ENCODE results near the gene CALML6.
A peak's percentile ranks its signal among the peaks of the same experiment; 100 is the strongest.

Gene CALML6

DNA sequence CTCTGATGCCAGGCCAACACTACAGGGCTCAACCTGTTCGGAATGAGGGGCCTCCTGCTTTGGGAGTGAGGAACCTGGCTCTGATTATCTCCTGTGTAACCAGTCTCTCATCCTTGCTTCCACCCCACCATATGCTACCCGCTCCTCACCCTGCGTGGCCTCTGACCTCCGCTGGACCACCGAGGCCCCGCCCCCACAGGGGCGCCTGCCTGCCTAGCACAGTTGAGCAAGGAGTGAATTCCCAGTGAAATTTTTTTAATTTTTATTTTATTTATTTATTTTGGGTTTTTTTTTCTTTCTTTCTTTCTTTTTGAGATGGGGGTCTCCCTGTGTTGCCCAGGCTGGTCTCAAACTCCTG lies 22.3 kb upstream of the CALML6 start:
- DNase-seq = no peak

DNA sequence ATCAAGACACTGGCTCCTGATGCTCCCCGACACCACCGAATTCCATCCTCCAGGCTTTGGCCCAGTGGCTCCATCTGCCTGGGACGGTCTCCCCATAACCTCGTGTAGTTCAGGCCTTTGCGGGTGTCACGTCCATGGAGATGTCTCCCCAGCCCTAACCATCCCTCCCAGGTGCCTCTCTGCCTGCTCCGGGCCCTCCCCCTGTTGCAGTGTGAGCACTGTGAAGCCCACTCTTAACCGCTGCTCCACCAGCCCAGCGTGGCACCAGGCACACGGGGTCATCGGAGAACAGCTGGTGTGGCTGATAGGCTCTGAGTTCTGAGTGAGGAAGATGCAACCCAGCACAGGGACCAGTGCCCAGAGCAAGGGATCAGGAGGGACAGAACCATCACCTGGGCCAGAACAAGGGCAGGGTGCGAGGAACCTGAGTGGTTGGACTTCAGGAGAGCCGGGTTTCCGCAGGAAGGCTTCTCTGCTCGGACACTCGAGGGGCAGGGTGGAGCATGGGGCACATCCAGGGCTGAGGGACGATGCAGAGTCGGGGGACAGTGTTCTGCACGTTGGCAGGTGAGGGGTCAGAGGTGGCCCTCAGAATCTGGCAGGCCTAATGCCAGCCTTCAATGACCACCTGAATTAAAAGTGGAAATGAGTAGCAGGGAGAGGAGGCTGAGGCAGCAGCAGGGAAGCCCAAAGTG lies 21.6 kb upstream of the CALML6 start:
- no peak for DNase-seq

DNA sequence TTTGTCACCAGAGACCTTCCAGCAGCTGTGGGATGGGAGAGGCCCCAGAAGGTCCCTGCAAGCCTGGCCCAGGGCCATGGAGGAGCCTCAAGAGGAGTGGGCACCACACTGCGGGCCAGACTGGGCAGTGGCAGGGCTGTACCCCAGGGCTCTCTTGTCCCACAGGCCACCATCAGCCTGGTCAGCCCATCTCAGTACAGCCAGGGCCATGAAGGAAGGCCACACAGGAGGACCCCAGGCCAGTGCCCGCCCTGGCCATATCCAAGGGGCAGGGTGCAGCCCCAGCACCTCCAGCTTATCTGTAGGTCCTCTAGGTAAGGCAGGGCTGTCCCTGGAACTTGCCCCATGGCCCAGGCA lies 21.1 kb upstream of the CALML6 start:
- DNase-seq = no peak

- DNase-seq = no peak
These were observed 20.6 kb upstream of the CALML6 start for GRCh38 chr1:1894354-1895059.

- DNase-seq = no peak
These were observed 20.0 kb upstream of the CALML6 start for GRCh38 chr1:1895060-1895418.

DNA sequence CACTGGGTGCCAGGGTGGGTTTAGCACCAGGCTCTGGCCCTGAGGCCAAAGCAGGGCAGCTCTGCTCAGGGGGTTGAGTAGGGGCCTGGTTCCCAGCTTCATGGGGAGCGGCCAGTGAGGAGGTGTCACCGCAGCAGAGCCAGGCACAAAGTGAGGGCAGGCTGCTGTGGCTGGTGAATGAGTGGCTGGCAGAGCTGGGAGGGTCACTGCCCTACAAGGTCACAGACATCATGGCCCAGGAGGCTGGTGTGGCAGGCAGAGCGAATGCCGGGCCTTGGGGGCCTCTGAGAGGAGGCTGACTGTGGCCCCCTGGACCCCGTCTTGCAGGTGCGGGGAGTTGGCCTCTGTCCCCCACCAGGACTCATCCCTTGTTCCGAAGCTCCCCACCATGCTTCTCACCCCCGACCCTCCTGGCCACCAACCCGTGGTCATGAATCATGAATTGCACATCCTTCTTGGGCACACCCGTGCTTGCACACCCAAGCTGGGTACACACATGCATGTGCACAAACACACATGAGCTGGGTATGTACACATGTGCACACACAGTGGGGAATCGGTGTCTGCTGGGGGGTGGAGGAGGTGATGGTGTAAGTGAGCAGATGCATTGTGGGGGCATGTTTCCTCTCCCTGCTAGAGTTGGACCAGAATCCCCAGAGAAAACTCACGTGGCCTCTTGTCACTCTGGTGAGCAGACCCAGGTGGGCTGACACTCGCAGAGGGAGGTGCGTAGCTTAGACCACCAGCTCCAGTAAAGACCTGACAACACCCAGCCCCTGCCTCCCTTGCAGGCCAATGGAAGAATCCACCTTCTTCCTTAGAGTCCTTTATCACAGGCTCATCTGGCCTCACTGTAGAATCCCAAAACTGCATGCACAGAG lies 19.4 kb upstream of the CALML6 start:
- no peak for DNase-seq

DNA sequence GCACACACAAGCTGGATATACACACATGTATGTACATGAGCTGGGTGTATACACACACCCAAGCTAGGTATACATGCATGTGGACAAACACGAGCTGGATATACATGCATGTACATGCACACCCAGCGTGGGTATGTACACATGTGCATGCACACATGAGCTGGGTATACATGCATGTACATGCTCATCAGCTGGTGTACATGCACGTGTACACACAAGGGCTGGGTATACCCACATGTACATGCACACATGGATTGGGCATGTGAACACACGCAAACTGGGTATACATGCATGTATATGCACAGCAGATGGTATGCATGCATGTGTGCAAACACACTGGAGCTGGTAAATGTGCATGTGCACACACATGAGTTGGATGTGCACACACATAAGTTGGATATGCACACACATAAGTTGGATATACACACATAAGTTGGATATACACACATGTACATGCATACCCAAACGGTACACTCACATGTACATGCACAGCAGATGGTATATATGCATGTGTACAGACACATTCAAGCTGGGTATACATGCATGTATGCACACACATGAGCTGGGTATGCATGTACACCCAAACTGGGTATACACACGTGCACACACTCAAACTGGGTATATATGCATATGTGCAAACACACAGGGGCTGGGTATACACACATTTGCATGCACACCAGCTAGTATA lies 16.7 kb upstream of the CALML6 start:
- no peak for DNase-seq

DNA sequence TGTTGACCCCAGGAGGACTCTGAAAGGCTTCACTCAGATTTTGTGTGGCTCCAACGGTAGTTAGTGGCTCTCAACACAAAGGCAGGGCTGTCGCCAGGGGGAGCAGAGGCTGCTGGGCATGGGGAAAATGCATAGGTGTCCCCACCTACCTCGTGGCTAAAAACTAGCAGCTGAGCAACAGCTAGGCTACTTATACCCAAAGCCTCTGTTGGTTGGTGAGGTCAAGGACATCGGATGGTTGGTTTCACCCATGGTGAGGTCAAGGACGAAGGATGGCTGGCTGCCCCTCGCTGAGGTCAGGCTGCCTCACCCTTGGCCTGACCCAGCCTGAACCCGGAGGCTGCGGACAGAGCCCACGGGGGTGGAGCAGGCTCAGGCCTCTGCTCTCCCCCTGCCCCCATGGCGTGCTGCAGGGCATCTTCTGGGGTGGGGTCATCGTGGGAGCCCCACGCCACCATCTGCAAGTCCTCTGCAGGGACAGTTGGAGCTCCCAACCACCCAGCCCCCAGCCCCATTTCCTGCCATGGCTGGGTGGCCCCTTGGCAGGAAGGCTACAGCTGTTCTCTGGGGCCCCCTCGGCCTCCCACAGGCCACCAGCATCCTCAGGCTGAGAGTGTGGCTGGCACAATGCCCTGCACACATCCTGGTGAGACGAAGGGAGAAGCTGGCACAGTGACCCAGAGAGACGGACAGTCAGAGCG lies 15.6 kb upstream of the CALML6 start:
- no peak for DNase-seq

DNA sequence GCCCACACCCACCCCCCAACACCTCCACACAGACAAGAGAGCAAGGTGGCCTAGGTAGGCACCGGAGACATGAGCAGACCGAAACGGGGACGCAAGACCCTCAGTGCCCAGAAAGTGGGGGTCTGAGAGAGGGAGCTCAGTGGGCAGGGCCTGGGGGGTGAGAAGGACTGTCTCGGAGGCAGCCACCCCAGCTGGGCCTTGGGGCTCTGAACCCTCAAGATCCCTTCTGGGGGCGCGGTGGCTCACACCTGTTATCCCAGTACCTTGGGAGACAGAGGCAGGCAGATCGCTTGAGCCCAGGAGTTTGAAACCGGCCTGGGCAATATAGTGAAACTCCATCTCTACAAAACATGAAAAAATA lies 15.1 kb upstream of the CALML6 start:
- no peak for DNase-seq

DNA sequence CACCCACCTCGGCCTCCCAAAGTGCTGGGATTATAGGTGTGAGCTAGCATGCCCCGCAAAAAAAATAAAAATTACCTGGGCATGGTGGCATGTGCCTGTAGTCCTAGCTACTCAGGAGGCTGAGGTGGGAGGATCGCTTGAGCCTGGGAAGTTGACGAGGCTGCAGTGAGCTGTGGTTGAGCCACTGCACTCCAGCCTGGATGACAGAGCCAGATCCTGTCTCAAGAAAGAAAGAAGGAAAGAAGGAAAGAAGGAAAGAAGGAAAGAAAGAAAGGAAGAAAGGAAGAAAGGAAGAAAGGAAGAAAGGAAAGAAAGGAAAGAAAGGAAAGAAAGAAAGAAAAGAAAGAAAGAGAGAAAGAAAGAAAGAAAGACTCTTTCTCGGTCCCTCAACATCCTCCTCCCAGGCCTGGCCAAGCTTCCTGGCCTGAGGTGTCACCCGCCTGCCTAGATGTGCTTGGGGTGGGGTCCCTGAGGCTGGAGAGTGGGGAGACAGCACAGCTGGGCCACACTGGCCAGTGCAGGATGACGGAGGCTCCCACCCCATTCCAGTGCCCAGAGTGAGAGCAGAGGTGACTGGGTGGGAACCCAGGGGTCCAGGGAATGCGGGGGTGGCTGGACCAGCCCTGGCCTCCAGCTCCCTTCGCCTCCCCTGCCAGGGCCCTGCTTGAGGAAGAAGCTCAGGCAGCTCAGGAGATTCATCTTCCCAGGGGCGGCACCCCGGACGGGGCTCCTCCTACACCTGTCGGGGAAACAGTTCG lies 14.0 kb upstream of the CALML6 start:
- no peak for DNase-seq

GRCh38 chr1:1901641-1902294 lies 13.3 kb upstream of the CALML6 start:
- no peak for DNase-seq

GRCh38 chr1:1903224-1903623 lies 11.8 kb upstream of the CALML6 start:
- no peak for DNase-seq

- peak; percentile 69 for DNase-seq
These were observed 8.6 kb upstream of the CALML6 start for GRCh38 chr1:1906185-1907097.

GRCh38 chr1:1907098-1907736 lies 7.8 kb upstream of the CALML6 start:
- no peak for DNase-seq

DNA sequence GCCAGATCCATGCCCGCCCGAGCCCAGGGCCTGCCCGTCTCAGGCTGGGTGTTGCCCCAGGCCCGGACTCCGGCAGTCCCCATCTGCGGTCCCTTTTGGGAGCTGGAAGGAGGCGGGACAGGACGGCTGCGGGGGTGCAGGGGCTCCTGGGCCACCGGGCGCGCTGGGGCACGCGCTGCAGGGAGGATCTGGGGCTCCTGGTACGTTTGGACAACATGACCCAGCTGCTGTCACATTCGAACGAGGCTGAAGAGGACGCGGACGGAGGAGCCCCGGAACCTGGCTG lies 6.6 kb upstream of the CALML6 start:
- DNase-seq = no peak

DNA sequence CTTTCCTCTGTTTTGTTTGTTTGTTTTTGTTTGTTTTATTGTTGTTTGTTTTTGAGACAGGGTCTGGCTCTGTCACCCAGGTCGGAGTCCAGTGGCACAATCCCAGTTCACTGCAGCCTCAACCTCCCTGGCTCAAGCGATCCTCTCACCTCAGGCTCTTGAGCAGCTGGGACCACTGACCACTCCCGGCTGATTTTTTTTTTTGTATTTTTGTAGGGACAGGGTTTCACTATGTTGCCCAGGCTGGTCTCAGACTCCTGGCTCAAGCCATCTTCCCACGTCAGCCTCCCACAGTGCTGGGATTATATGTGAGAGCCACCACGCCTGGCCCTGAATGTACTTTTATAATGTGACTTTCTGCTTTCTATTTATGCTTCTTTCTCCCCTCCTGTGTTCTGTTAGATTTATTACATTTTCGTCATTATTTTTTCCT lies 5.0 kb upstream of the CALML6 start:
- no peak for DNase-seq

GRCh38 chr1:1910651-1911331 lies 4.3 kb upstream of the CALML6 start:
- no peak for DNase-seq

- DNase-seq = no peak
These were observed 3.6 kb upstream of the CALML6 start for GRCh38 chr1:1911350-1912041.
